HG02588 (cell line): Measurements from ENCODE around the gene ILK.

ENCODE experiments used
- ATAC-seq: cut with Tn5 transposase; IDR thresholded peaks from one replicate; pipeline ENCODE4 v1.9.1; 2021; ENCODE audit warnings: mild to moderate bottlenecking, moderate library complexity; ENCODE audit not compliant: unreplicated experiment

Gene ILK

GRCh38 chr11:6654281-6655019, 50.9 kb downstream of the ILK start:
- no peak for ATAC-seq

GRCh38 chr11:6655020-6655789, 51.6 kb downstream of the ILK start:
- ATAC-seq: no peak

GRCh38 chr11:6655790-6656583, 52.4 kb downstream of the ILK start, which contains the start of gene DCHS1:
Gene DCHS1 (minus strand): TSS chr11:6655809. CDS start chr11:6641613, 14,196 bp downstream.
- ATAC-seq: no peak

- no peak for ATAC-seq
Measured at GRCh38 chr11:6656584-6656915, 53.0 kb downstream of the ILK start.

GRCh38 chr11:6656936-6657335, 53.4 kb downstream of the ILK start:
- no peak for ATAC-seq

- no peak for ATAC-seq
Measured at GRCh38 chr11:6657346-6657745, 53.8 kb downstream of the ILK start.

- no peak for ATAC-seq
Measured at GRCh38 chr11:6658647-6659046, 55.1 kb downstream of the ILK start.
